Peyer's patch (tissue), 4 donors: ENCODE data around the gene MMP10. TPM values are rescaled to one million over a fixed set of nuclear protein-coding genes. Genes with fewer than 3 reads are reported as not detected.

Experiments used
- DNase-seq, 3 donors: peaks; one replicate each; pipeline ENCODE4 v3.0.0-alpha.2; 2017 to 2019
- H3K27ac ChIP-seq, 4 donors: fragments of 200-600 bp; sonication (generic); one replicate each; pipeline ENCODE4 v1.5.1; 2016 to 2019
- H3K27me3 ChIP-seq, 2 donors: fragments of 200-600 bp; sonication (generic); one replicate each; pipeline ENCODE4 v1.5.1; 2019
- H3K36me3 ChIP-seq, 3 donors: fragments of 200-600 bp; sonication (generic); one replicate each; pipeline ENCODE4 v1.5.1; 2016 to 2019
- H3K4me1 ChIP-seq, 4 donors: fragments of 200-600 bp; sonication (generic); one replicate each; pipeline ENCODE4 v1.5.1; 2016 to 2019
- H3K4me3 ChIP-seq, 4 donors: fragments of 200-600 bp; sonication (generic); 1 replicate in 3 of 4; 2 replicates in 1 of 4; pipeline ENCODE4 v1.5.1; 2016 to 2019; ENCODE audit warnings: mild to moderate bottlenecking in 1 of 4
- H3K9me3 ChIP-seq, 4 donors: fragments of 200-600 bp; sonication (generic); one replicate each; pipeline ENCODE4 v1.5.1; 2016 to 2019; ENCODE audit warnings: mild to moderate bottlenecking in 1 of 4
- POLR2A ChIP-seq, 2 donors: fragments of 450-650 bp; IDR thresholded peaks; one replicate each; pipeline ENCODE4 v1.5.1; 2017; ENCODE audit warnings: antibody characterized with exemption in 2 of 2, mild to moderate bottlenecking in 2 of 2, moderate library complexity in 2 of 2
- total RNA-seq, 4 donors: library from RNA; depleted of rRNA; stranded (reverse); fragments of >200 nt; gene quantifications; one replicate each; pipeline ENCODE4 v1.1.0, GENCODE V29; 2016
- TF ChIP-seq, protein P1 (sequence below), 6 experiments: fragments of 450-650 bp in 4 of 6; fragments of 200-600 bp in 2 of 6; sonication (generic) in 1 of 6; IDR thresholded peaks; one replicate each; pipeline ENCODE4 v1.5.1; 2017 to 2019; ENCODE audit warnings: antibody characterized with exemption in 6 of 6, mild to moderate bottlenecking in 3 of 6, moderate library complexity in 1 of 6

The MMP10 gene
- total RNA-seq, 4 donors from 2014 or later = 0.54 TPM; not detected in 3

GRCh38 chr11:102812188-102812587, 31.8 kb upstream of the MMP10 start:
- no peak for TF ChIP-seq POLR2A (IDR thresholded peaks at IDR 0.05)
- TF ChIP-seq, protein P1, sequence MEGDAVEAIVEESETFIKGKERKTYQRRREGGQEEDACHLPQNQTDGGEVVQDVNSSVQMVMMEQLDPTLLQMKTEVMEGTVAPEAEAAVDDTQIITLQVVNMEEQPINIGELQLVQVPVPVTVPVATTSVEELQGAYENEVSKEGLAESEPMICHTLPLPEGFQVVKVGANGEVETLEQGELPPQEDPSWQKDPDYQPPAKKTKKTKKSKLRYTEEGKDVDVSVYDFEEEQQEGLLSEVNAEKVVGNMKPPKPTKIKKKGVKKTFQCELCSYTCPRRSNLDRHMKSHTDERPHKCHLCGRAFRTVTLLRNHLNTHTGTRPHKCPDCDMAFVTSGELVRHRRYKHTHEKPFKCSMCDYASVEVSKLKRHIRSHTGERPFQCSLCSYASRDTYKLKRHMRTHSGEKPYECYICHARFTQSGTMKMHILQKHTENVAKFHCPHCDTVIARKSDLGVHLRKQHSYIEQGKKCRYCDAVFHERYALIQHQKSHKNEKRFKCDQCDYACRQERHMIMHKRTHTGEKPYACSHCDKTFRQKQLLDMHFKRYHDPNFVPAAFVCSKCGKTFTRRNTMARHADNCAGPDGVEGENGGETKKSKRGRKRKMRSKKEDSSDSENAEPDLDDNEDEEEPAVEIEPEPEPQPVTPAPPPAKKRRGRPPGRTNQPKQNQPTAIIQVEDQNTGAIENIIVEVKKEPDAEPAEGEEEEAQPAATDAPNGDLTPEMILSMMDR (IDR thresholded peaks at IDR 0.05) = no peak
- no peak overlapping the region for H3K27ac ChIP-seq
- H3K4me1 ChIP-seq = no peaks in the 10 kb centered on the region
- no peaks in the 10 kb centered on the region for H3K27me3 ChIP-seq
- H3K36me3 ChIP-seq = no peaks in the 10 kb centered on the region
- no peak for DNase-seq
- no peak overlapping the region for H3K4me3 ChIP-seq
- no peaks in the 10 kb centered on the region for H3K9me3 ChIP-seq

DNA sequence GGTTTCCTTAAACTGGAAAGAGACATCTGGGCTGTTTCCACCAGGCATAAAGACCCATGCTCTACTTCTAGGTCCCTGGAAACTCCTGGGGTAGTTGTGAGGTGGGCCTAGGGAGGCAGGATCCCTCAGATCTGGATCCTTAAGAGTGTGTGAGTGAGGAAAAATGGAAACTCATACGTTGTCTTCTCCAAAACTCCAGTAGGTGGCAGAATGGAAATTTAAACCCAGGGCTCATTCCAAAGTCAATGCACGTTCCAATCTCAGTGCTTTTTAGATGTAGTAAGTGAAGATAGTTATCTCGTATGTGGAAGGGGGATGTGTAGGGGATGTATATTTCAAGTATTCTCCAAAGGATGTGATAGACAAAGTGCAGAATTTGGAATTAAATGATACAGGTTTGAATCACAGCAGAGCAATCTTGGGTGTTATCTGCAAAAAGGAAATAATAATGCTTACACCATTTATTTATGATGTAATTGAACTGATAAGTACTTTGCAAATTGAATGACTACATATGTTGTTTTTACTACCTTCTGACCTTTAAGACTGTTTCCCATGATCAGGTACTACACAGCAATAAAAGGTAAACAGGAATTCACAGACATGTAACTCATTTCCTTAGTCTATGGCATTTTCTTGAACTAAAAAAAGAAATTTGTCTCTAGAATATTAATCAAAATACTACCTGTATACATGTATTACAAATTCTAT, 30.7 kb upstream of the MMP10 start:
- no peaks in the 10 kb centered on the region for H3K4me1 ChIP-seq
- H3K36me3 ChIP-seq = no peaks in the 10 kb centered on the region
- DNase-seq = no peak
- no peaks in the 10 kb centered on the region for H3K27me3 ChIP-seq
- no peaks in the 10 kb centered on the region for H3K9me3 ChIP-seq
- no peak overlapping the region for H3K4me3 ChIP-seq
- TF ChIP-seq, protein P1 (IDR thresholded peaks at IDR 0.05) = peak in 3 of 6 experiments; percentile 32 to 48 (median 44)
- TF ChIP-seq POLR2A (IDR thresholded peaks at IDR 0.05) = no peak
- H3K27ac ChIP-seq = no peak overlapping the region

DNA sequence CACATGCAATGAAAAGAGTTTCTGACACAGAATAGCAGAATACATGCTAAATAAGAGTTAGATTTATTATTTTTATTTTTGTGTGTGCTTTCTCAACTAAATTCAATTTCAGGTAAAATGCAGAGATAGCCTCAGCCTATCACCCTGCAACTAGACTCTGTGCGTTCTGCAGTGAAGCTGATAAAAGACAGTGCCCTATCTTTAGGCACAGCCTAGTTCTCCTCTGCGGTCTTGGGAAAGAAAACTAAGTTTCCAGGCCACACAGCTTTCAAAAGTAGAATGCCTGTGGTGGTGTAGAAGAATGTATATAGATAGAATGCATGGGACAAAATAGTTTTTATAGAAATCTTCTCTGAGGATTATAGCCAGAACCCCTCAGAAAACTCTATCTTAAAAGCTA, 29.5 kb upstream of the MMP10 start:
- Histone ChIP-seq H3K27me3 (no peaks in the 10 kb centered on the region), H3K4me3 (no peak overlapping the region), H3K27ac (no peak overlapping the region), H3K4me1 (no peaks in the 10 kb centered on the region), H3K9me3 (no peaks in the 10 kb centered on the region), H3K36me3 (no peaks in the 10 kb centered on the region)
- DNase-seq = no peak
- TF ChIP-seq, protein P1 (IDR thresholded peaks at IDR 0.05) = no peak
- TF ChIP-seq POLR2A (IDR thresholded peaks at IDR 0.05) = no peak

GRCh38 chr11:102807921-102808320, 27.5 kb upstream of the MMP10 start:
- no peak overlapping the region for H3K4me3 ChIP-seq
- H3K36me3 ChIP-seq = no peaks in the 10 kb centered on the region
- H3K27me3 ChIP-seq = no peaks in the 10 kb centered on the region
- H3K9me3 ChIP-seq = no peaks in the 10 kb centered on the region
- H3K27ac ChIP-seq = no peak overlapping the region
- peak in 1 of 3 donors; percentile 51 for DNase-seq
- H3K4me1 ChIP-seq = no peaks in the 10 kb centered on the region
- TF ChIP-seq POLR2A (IDR thresholded peaks at IDR 0.05) = no peak
- TF ChIP-seq, protein P1 (IDR thresholded peaks at IDR 0.05) = peak in 2 of 6 experiments; percentile 33 to 43

DNA sequence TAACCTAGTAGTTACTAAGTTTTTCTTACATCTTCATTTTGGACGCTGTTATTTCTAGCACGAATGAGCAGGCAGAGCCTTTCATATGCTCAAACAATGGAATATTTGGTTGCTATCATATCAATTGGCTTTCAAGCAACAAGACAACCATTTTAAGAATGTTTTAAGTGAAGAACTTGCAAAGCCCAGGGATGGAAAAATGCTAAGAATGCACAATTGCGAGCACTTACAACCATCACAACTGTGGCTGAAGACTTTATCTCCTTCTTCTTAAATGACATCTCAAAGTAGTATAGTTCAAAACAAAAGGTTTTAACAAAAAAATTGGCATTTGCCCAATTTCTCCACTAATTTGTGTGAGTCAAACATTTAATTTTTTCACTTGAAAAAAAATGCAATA, 25.9 kb upstream of the MMP10 start:
- no peaks in the 10 kb centered on the region for H3K27me3 ChIP-seq
- H3K4me3 ChIP-seq = no peak overlapping the region
- no peaks in the 10 kb centered on the region for H3K4me1 ChIP-seq
- H3K9me3 ChIP-seq = no peaks in the 10 kb centered on the region
- no peak overlapping the region for H3K27ac ChIP-seq
- DNase-seq = no peak
- TF ChIP-seq, protein P1 (IDR thresholded peaks at IDR 0.05) = no peak
- no peak for TF ChIP-seq POLR2A (IDR thresholded peaks at IDR 0.05)
- no peaks in the 10 kb centered on the region for H3K36me3 ChIP-seq
